ENCODE measurements around the gene ACBD6. TPM values are rescaled to one million over a fixed set of nuclear protein-coding genes. Genes with fewer than 3 reads are reported as not detected.

The ACBD6 gene
- total RNA-seq, 1 donor from 2014 or later, result 80.5 TPM

- H3K27ac Mint-ChIP-seq, result no peak overlapping the region
- no peak for DNase-seq (ENCODE audit: low spot score in 2 of 2, unreplicated experiment in 2 of 2)
- no peaks in the 10 kb centered on the region for H3K36me3 Mint-ChIP-seq
- no peaks in the 10 kb centered on the region for H3K4me1 Mint-ChIP-seq
- H3K27me3 Mint-ChIP-seq (ENCODE audit: low read depth), result peaks cover 65% of the 10 kb centered on the region
- H3K4me3 Mint-ChIP-seq, result no peak overlapping the region
- H3K9me3 Mint-ChIP-seq, result no peaks in the 10 kb centered on the region
- no peak for TF ChIP-seq CTCF (IDR thresholded peaks at IDR 0.05; ENCODE audit: unreplicated experiment)
Measured at GRCh38 chr1:180244840-180245239, 257.5 kb downstream of the ACBD6 start.

- no peak overlapping the region for H3K4me3 Mint-ChIP-seq
- no peak for TF ChIP-seq CTCF (IDR thresholded peaks at IDR 0.05; ENCODE audit: unreplicated experiment)
- H3K9me3 Mint-ChIP-seq, result no peaks in the 10 kb centered on the region
- H3K27me3 Mint-ChIP-seq (ENCODE audit: low read depth), result peaks cover 77% of the 10 kb centered on the region
- H3K27ac Mint-ChIP-seq, result no peak overlapping the region
- no peaks in the 10 kb centered on the region for H3K36me3 Mint-ChIP-seq
- H3K4me1 Mint-ChIP-seq, result no peaks in the 10 kb centered on the region
- DNase-seq (ENCODE audit: low spot score in 2 of 2, unreplicated experiment in 2 of 2), result no peak
Measured at GRCh38 chr1:180243517-180244221, 258.7 kb downstream of the ACBD6 start.

- Mint-ChIP-seq H3K27me3 (ENCODE audit: low read depth) (peaks cover 90% of the 10 kb centered on the region), H3K36me3 (no peaks in the 10 kb centered on the region), H3K27ac (no peak overlapping the region), H3K4me1 (no peaks in the 10 kb centered on the region), H3K9me3 (no peaks in the 10 kb centered on the region), H3K4me3 (no peak overlapping the region)
- DNase-seq (ENCODE audit: low spot score in 2 of 2, unreplicated experiment in 2 of 2), result no peak
- no peak for TF ChIP-seq CTCF (IDR thresholded peaks at IDR 0.05; ENCODE audit: unreplicated experiment)
Measured at GRCh38 chr1:180241716-180242544, 260.4 kb downstream of the ACBD6 start.

- no peak for DNase-seq (ENCODE audit: low spot score in 2 of 2, unreplicated experiment in 2 of 2)
- no peak for TF ChIP-seq CTCF (IDR thresholded peaks at IDR 0.05; ENCODE audit: unreplicated experiment)
- H3K36me3 Mint-ChIP-seq, result no peaks in the 10 kb centered on the region
- no peaks in the 10 kb centered on the region for H3K9me3 Mint-ChIP-seq
- H3K4me3 Mint-ChIP-seq, result no peak overlapping the region
- peaks cover 5% of the 10 kb centered on the region for H3K4me1 Mint-ChIP-seq
- peaks cover 99% of the 10 kb centered on the region for H3K27me3 Mint-ChIP-seq (ENCODE audit: low read depth)
- no peak overlapping the region for H3K27ac Mint-ChIP-seq
Measured at GRCh38 chr1:180239145-180240096, 263.0 kb downstream of the ACBD6 start.

GRCh38 chr1:180238675-180239074 is 263.7 kb downstream of the ACBD6 start:
- Mint-ChIP-seq H3K27me3 (ENCODE audit: low read depth) (peaks cover 99% of the 10 kb centered on the region), H3K9me3 (no peaks in the 10 kb centered on the region), H3K4me1 (peaks cover 10% of the 10 kb centered on the region), H3K36me3 (no peaks in the 10 kb centered on the region), H3K27ac (no peak overlapping the region), H3K4me3 (no peak overlapping the region)
- no peak for DNase-seq (ENCODE audit: low spot score in 2 of 2, unreplicated experiment in 2 of 2)
- TF ChIP-seq CTCF (IDR thresholded peaks at IDR 0.05; ENCODE audit: unreplicated experiment), result no peak
